Astrocyte of the cerebellum (primary cell): ENCODE data around the gene SORL1.

ENCODE experiments used
- DNase-seq: peaks from one replicate; pipeline ENCODE4 v3.0.0-alpha.2; 2011; ENCODE audit warnings: low read depth
- H3K4me3 ChIP-seq: 2 replicates; pipeline ENCODE4 v1.5.1; 2011; ENCODE audit warnings: mild to moderate bottlenecking, low read depth, low read length, moderate library complexity
- in situ Hi-C: cut with HindIII; loops from 2 replicates; pipeline ENCODE4 v1.10.0; 2017; ENCODE audit warnings: low sequenced_read_pairs
- TF ChIP-seq, protein P1 (sequence below): IDR thresholded peaks from 2 replicates; pipeline ENCODE4 v1.5.1; 2012; ENCODE audit warnings: low read length, low read depth, moderate library complexity, mild to moderate bottlenecking; ENCODE audit errors: missing control alignments

Gene SORL1

DNA sequence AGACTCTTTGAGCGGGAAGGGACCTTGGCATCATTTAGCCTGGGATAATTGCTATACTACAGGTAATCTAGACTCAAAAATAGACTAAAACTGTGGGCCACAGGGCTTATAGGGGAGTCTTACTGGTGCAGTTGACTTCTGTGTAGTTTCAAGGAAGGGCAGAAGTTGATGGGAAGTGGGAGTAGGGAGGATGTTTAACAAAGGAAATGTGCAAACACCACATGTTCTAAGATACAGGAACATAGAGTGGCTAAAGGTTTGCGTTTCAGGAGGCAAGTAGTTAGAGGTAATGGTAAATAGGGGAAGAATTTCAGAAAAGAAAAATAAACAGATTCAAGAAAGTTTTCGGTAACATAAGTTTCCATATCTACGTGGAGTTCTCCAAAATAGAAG is 14.4 kb upstream of the SORL1 start:
- TF ChIP-seq, protein P1, sequence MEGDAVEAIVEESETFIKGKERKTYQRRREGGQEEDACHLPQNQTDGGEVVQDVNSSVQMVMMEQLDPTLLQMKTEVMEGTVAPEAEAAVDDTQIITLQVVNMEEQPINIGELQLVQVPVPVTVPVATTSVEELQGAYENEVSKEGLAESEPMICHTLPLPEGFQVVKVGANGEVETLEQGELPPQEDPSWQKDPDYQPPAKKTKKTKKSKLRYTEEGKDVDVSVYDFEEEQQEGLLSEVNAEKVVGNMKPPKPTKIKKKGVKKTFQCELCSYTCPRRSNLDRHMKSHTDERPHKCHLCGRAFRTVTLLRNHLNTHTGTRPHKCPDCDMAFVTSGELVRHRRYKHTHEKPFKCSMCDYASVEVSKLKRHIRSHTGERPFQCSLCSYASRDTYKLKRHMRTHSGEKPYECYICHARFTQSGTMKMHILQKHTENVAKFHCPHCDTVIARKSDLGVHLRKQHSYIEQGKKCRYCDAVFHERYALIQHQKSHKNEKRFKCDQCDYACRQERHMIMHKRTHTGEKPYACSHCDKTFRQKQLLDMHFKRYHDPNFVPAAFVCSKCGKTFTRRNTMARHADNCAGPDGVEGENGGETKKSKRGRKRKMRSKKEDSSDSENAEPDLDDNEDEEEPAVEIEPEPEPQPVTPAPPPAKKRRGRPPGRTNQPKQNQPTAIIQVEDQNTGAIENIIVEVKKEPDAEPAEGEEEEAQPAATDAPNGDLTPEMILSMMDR, result no peak
- no peak overlapping the region for H3K4me3 ChIP-seq
- DNase-seq, result no peak
- in situ Hi-C loops, result no loop called here

DNA sequence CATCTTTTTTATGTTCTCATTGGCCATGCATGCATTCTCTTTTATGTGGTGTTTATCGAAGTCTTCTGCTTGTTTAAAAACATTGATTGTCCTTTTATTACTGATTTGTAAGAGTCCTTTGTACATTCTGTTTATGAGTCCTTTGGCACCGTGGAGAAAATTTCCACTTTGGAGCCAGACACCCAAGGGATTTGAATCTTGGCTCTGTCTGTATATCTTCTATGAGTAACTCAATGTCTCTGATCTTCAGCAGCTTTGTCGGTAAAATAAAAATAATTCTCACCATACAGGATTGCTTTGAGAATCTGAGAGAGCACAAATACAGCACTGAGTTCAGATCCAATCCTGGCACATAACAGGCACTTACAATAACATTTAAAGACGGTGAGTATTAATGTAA is 12.8 kb upstream of the SORL1 start:
- TF ChIP-seq, protein P1, result no peak
- no peak overlapping the region for H3K4me3 ChIP-seq
- in situ Hi-C loops, result no loop called here
- DNase-seq, result no peak

DNA sequence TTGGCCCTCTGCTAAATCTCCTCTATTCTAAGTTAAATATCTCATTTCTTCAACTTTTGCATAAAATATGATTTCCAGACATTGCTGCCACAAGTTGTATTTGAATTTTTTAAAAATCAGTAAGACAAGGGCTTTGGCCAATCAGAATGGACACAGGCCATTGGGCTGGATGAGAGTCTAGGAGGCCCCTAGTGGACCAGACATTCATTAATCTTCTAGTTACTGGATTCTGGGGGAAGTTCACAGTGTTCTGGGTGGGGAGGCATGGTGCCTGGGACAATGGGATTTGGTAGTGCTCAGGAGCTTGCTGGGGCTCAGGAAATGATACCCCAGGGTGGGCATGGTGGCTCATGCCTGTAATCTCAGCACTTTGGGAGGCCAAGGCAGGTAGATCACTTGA is 12.4 kb upstream of the SORL1 start:
- no peak for DNase-seq
- no peak overlapping the region for H3K4me3 ChIP-seq
- in situ Hi-C loops, result no loop called here
- TF ChIP-seq, protein P1, result no peak

DNA sequence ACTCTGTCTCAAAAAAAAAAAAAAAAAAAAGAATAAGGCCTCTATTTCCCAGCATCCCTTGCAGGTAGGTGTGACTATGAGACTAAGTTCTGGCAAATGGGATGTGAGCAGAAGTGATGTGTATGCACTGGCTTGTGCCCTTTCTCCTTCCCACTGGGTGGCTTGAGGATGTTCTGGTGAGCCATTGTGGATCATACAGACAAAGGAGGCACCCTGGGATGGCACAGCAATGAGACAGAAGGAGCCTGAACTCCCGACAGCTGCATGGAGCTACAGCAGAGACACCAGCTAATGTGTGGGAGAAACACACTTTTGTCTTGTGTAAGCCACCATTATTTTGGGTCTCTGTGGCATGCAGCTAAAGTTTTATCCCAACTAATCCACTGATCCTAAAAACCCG is 10.6 kb upstream of the SORL1 start:
- in situ Hi-C loops, result no loop called here
- no peak overlapping the region for H3K4me3 ChIP-seq
- TF ChIP-seq, protein P1, result no peak
- DNase-seq, result no peak

DNA sequence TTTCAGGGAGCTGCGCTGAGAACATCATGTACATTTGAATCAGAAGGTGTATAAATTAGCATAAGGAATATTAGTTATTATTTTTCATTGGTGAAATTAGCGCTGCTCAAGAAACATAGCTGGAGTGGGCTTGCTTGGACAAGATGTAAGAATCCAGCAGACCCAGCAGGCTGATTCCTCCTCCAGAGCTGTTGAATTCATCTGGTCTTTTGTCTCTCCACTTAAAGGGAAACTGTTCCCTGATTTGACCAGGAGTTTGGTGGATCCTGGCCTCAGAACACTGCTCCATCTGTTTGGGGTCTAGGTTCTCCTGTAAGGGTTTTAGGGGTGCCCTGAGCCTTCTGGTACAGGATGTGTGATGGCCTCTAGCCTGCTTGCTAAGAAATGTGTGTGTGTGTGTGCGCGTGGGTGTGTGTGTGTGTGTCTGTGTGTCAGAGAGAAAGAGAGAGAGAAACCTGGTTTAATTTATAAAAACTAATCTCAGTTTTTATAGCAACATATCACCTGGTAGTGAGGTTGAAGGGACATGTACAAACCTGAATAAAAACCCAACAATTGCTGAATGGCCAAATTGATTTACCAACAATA is 8.3 kb upstream of the SORL1 start:
- in situ Hi-C loops, result no loop called here
- no peak overlapping the region for H3K4me3 ChIP-seq
- no peak for DNase-seq
- TF ChIP-seq, protein P1, result no peak

DNA sequence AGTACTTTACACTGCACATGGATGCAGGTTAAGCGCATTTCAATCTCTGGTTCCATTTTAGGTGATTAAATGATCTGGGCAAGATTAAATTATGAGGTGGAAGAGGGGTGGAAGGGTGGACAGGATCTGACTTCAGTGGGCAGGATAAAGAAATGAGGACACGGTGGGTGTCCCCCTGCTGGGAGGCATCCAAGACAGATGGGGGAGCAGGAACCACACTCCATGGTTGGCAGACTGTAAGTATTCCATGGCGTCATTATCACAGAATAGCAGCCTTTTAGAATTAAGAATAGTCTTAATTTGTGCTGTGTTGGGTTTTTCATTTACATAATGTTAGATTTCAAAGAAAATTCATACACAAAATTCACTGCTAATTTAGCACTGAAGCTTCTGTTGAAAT is 7.6 kb upstream of the SORL1 start:
- in situ Hi-C loops, result no loop called here
- H3K4me3 ChIP-seq, result no peak overlapping the region
- DNase-seq, result no peak
- TF ChIP-seq, protein P1, result no peak

DNA sequence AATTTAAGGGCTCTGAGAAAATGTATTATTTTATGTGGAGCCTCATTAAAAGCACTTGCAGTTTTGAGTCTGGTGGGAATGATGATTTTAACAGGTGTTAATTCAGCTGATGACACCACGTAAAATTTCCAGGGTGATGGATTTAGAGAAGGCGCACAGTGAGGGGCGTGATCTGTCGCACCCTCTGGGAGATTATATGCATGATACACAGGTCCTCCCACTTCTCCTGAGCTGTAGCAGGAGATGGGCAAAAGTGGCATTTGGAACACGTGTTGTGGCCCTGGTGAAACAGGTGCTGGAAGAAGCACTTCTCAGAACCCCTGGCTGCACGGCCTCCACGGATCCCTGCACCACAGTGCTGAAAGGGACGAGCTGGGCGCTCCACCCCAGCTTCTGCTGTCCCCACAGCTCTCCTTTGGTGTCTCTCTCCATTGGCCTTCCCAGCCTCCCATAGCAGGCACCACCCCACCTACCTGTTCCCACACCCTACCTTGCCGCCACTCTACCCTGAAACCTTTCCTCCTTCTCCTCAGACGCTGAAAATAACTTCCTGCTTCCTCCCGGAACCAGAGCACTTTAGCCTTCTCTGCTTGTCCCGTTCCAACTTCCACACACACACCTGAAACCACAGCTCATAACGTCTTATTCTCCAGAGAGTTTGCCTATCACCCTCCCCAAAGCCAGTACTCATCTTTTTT is 6.9 kb upstream of the SORL1 start:
- no peak overlapping the region for H3K4me3 ChIP-seq
- TF ChIP-seq, protein P1, result no peak
- no peak for DNase-seq
- in situ Hi-C loops, result no loop called here
